Neural progenitor cell (in vitro differentiated cells): ENCODE measurements around the gene CCL13. TPM values are rescaled to one million over a fixed set of nuclear protein-coding genes. Genes with fewer than 3 reads are reported as not detected.

Source experiments
- DNase-seq: peaks from one replicate; pipeline ENCODE4 v3.0.0-alpha.2; 2016; ENCODE audit warnings: low spot score
- H2AFZ ChIP-seq: fragments of 200-600 bp; sonication (generic); replicated peaks from 2 replicates; pipeline ENCODE4 v1.6.1; 2016; ENCODE audit warnings: antibody characterized with exemption
- H3F3A ChIP-seq: fragments of 200-600 bp; sonication (generic); 2 replicates; pipeline ENCODE4 v1.6.1; 2016; ENCODE audit warnings: antibody characterized with exemption, low read depth
- H3K27ac ChIP-seq: fragments of 200-600 bp; sonication (generic); 2 replicates; pipeline ENCODE4 v1.5.1; 2016; ENCODE audit warnings: mild to moderate bottlenecking
- H3K27me3 ChIP-seq: fragments of 200-600 bp; sonication (generic); 2 replicates; pipeline ENCODE4 v1.6.1; 2016; ENCODE audit warnings: mild to moderate bottlenecking, moderate library complexity
- H3K36me3 ChIP-seq: fragments of 200-600 bp; sonication (generic); 2 replicates; pipeline ENCODE4 v1.5.1; 2016
- H3K4me1 ChIP-seq: fragments of 200-600 bp; sonication (generic); 2 replicates; pipeline ENCODE4 v1.6.1; 2016; ENCODE audit warnings: mixed run types
- H3K4me2 ChIP-seq: fragments of 200-600 bp; sonication (generic); 2 replicates; pipeline ENCODE4 v1.6.1; 2016
- H3K4me3 ChIP-seq: fragments of 200-600 bp; sonication (generic); 2 replicates; pipeline ENCODE4 v1.5.1; 2016
- H3K79me2 ChIP-seq: fragments of 200-600 bp; sonication (generic); 2 replicates; pipeline ENCODE4 v1.6.1; 2016; ENCODE audit warnings: low read depth
- H3K9ac ChIP-seq: fragments of 200-600 bp; sonication (generic); 2 replicates; pipeline ENCODE4 v1.6.1; 2016
- H3K9me3 ChIP-seq: fragments of 200-600 bp; sonication (generic); 2 replicates; pipeline ENCODE4 v1.5.1; 2016; ENCODE audit warnings: low read depth
- H4K20me1 ChIP-seq: fragments of 200-600 bp; sonication (generic); 2 replicates; pipeline ENCODE4 v1.6.1; 2016; ENCODE audit warnings: low read depth
- H3K27ac Mint-ChIP-seq: 3 replicates; pipeline ENCODE4 v1.8.0; 2021; ENCODE audit warnings: mixed read lengths
- H3K27me3 Mint-ChIP-seq: 2 replicates; pipeline ENCODE4 v1.8.0; 2022; ENCODE audit warnings: low read depth, mild to moderate bottlenecking, inconsistent platforms, moderate library complexity, mixed read lengths; ENCODE audit not compliant: insufficient read depth
- H3K36me3 Mint-ChIP-seq: 3 replicates; pipeline ENCODE4 v1.8.0; 2021; ENCODE audit warnings: mixed read lengths
- H3K4me1 Mint-ChIP-seq: 3 replicates; pipeline ENCODE4 v1.8.0; 2021; ENCODE audit warnings: mixed read lengths
- H3K4me3 Mint-ChIP-seq: 3 replicates; pipeline ENCODE4 v1.8.0; 2021; ENCODE audit warnings: mild to moderate bottlenecking, moderate library complexity, mixed read lengths
- H3K9me3 Mint-ChIP-seq: 3 replicates; pipeline ENCODE4 v1.8.0; 2020; ENCODE audit warnings: mixed read lengths
- EZH2 ChIP-seq: fragments of 200-600 bp; sonication (generic); IDR thresholded peaks from 2 replicates; pipeline ENCODE4 v1.6.1; 2017; ENCODE audit warnings: antibody characterized with exemption, mild to moderate bottlenecking, moderate library complexity
- EZH2phosphoT487 ChIP-seq: fragments of 200-600 bp; sonication (generic); IDR thresholded peaks from 2 replicates; pipeline ENCODE4 v1.6.1; 2017; ENCODE audit warnings: antibody characterized with exemption
- total RNA-seq: library from RNA; depleted of rRNA; stranded (reverse); fragments of >200 nt; gene quantifications from 2 replicates; pipeline ENCODE4 v1.2.3, GENCODE V29; 2015; ENCODE audit warnings: low replicate concordance
- TF ChIP-seq, protein P1 (sequence below): fragments of 200-600 bp; sonication (generic); IDR thresholded peaks from 2 replicates; pipeline ENCODE4 v1.5.1; 2017; ENCODE audit warnings: antibody characterized with exemption, mild to moderate bottlenecking

The CCL13 gene
- total RNA-seq, 1 donor from 2014 or later, result not detected

DNA sequence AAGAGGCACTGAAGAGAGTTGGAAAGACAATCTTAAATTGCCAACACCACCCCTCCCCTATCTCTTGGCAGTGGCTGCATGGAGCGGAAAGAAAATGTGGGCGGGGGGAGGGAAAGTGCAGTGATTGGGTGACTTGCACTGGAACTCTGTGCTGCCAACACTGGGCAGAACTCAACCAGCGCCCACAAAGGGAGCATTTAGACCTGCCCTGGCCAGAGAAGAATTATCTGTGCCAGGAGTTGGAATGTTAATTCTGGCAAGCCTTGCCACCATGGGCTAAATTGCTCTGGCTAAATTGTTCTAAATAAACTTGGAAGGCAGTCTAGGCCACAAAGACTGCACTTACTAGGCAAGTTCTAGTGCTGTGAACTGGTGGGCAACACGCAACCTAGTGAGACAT is 6.5 kb upstream of the CCL13 start:
- no peaks in the 10 kb centered on the region for H3K36me3 ChIP-seq
- no peak overlapping the region for H3K27ac ChIP-seq
- H3F3A ChIP-seq, result no peaks in the 10 kb centered on the region
- no peak overlapping the region for H3K4me3 Mint-ChIP-seq
- H3K36me3 Mint-ChIP-seq, result no peaks in the 10 kb centered on the region
- H3K27ac Mint-ChIP-seq, result no peak overlapping the region
- H3K27me3 ChIP-seq, result no peaks in the 10 kb centered on the region
- no peaks in the 10 kb centered on the region for H3K9me3 ChIP-seq
- no peaks in the 10 kb centered on the region for H3K79me2 ChIP-seq
- H3K4me3 ChIP-seq, result no peak overlapping the region
- H3K27me3 Mint-ChIP-seq, result peaks cover 8% of the 10 kb centered on the region
- no peak overlapping the region for H3K9ac ChIP-seq
- H3K4me2 ChIP-seq, result no peak overlapping the region
- H3K9me3 Mint-ChIP-seq, result peaks cover 7% of the 10 kb centered on the region
- no peaks in the 10 kb centered on the region for H4K20me1 ChIP-seq
- no peak for DNase-seq
- TF ChIP-seq, protein P1, sequence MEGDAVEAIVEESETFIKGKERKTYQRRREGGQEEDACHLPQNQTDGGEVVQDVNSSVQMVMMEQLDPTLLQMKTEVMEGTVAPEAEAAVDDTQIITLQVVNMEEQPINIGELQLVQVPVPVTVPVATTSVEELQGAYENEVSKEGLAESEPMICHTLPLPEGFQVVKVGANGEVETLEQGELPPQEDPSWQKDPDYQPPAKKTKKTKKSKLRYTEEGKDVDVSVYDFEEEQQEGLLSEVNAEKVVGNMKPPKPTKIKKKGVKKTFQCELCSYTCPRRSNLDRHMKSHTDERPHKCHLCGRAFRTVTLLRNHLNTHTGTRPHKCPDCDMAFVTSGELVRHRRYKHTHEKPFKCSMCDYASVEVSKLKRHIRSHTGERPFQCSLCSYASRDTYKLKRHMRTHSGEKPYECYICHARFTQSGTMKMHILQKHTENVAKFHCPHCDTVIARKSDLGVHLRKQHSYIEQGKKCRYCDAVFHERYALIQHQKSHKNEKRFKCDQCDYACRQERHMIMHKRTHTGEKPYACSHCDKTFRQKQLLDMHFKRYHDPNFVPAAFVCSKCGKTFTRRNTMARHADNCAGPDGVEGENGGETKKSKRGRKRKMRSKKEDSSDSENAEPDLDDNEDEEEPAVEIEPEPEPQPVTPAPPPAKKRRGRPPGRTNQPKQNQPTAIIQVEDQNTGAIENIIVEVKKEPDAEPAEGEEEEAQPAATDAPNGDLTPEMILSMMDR, result no peak
- no peak for TF ChIP-seq EZH2phosphoT487
- H2AFZ ChIP-seq, result no peak overlapping the region
- no peaks in the 10 kb centered on the region for H3K4me1 Mint-ChIP-seq
- H3K4me1 ChIP-seq, result no peaks in the 10 kb centered on the region

DNA sequence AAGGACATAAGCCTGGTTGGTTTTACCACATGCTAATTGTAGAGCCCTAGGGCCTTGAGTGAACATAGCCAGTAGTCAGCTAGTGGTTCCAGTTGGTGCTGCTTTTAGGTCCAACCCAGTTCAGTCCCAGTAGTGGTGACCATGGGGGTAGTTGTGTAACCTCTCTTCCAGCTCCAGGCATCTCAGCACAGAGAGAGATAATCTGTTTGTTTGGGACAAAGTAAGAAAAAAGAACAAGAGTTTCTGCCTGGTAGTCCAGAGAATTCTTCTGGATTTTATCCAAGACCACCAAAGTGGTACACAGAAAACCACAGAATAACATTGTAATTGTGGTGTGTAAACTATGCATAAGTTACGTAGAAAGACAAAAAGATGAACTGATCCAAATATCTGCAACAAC is 5.2 kb upstream of the CCL13 start:
- Mint-ChIP-seq H3K27me3 (peaks cover 8% of the 10 kb centered on the region), H3K4me1 (no peaks in the 10 kb centered on the region), H3K27ac (no peak overlapping the region), H3K9me3 (peaks cover 7% of the 10 kb centered on the region), H3K36me3 (no peaks in the 10 kb centered on the region), H3K4me3 (no peak overlapping the region)
- Histone ChIP-seq H3F3A (no peaks in the 10 kb centered on the region), H4K20me1 (no peaks in the 10 kb centered on the region), H3K79me2 (no peaks in the 10 kb centered on the region), H3K9me3 (no peaks in the 10 kb centered on the region), H3K4me1 (no peaks in the 10 kb centered on the region), H3K27ac (no peak overlapping the region), H3K4me3 (no peak overlapping the region), H3K27me3 (no peaks in the 10 kb centered on the region), H3K36me3 (no peaks in the 10 kb centered on the region), H3K4me2 (no peak overlapping the region), H3K9ac (no peak overlapping the region), H2AFZ (no peak overlapping the region)
- DNase-seq, result no peak
- TF ChIP-seq, protein P1, result no peak
- no peak for TF ChIP-seq EZH2
- no peak for TF ChIP-seq EZH2phosphoT487

DNA sequence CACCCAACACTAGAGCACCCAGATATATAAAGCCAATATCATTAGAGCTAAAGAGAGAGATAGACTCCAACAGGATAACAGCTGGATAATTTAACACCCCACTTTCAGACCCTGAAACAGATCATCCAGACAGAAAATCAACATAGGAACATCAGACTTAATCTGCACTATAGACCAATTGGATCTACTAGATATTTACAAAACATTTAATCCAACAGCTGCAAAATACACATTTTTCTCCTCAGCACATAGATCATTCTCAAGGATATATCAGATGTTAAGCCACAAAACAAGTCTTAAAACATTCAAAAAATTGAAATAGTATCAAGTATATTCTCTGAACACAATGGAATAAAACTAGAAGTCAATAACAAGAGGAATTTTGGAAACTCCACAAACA is 4.1 kb upstream of the CCL13 start:
- Histone ChIP-seq H2AFZ (no peak overlapping the region), H3K4me1 (no peaks in the 10 kb centered on the region), H3K9me3 (no peaks in the 10 kb centered on the region), H3K27me3 (no peaks in the 10 kb centered on the region), H3K79me2 (no peaks in the 10 kb centered on the region), H3K4me2 (no peak overlapping the region), H3K4me3 (no peak overlapping the region), H3K27ac (no peak overlapping the region), H3K36me3 (no peaks in the 10 kb centered on the region), H4K20me1 (no peaks in the 10 kb centered on the region), H3F3A (no peaks in the 10 kb centered on the region), H3K9ac (no peak overlapping the region)
- H3K4me1 Mint-ChIP-seq, result no peaks in the 10 kb centered on the region
- DNase-seq, result no peak
- TF ChIP-seq EZH2 (no peak), EZH2phosphoT487 (no peak)
- TF ChIP-seq, protein P1, result no peak
- H3K9me3 Mint-ChIP-seq, result peaks cover 7% of the 10 kb centered on the region
- peaks cover 8% of the 10 kb centered on the region for H3K27me3 Mint-ChIP-seq
- H3K4me3 Mint-ChIP-seq, result no peak overlapping the region
- H3K27ac Mint-ChIP-seq, result no peak overlapping the region
- no peaks in the 10 kb centered on the region for H3K36me3 Mint-ChIP-seq

DNA sequence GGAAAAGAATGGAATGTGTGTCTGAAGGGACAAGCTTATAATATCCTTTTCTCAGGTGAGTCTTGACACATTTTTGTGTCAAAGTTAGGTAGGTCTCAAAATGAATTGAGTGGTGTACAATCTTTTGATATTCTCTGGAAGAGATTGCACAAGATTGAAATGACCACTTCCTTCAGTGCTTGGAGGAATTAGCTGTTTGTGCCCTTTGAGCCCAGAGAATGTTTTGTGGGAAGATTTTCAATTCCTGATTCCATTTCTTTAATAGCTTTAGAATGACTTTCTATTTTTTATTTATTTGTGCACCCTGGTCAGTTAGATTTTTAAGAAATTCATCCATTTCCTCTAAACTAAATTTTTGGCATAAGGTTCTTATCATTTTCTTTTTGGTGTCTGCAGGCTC is 1.6 kb upstream of the CCL13 start:
- Histone ChIP-seq H3K36me3 (no peaks in the 10 kb centered on the region), H3K79me2 (no peaks in the 10 kb centered on the region), H2AFZ (no peak overlapping the region), H3K4me3 (no peak overlapping the region), H3K4me2 (no peak overlapping the region), H3K9ac (no peak overlapping the region), H3K9me3 (no peaks in the 10 kb centered on the region), H3F3A (no peaks in the 10 kb centered on the region), H3K4me1 (no peaks in the 10 kb centered on the region), H3K27me3 (no peaks in the 10 kb centered on the region), H4K20me1 (no peaks in the 10 kb centered on the region), H3K27ac (no peak overlapping the region)
- Mint-ChIP-seq H3K9me3 (peaks cover 7% of the 10 kb centered on the region), H3K27me3 (peaks cover 8% of the 10 kb centered on the region), H3K27ac (no peak overlapping the region), H3K4me3 (no peak overlapping the region), H3K36me3 (no peaks in the 10 kb centered on the region), H3K4me1 (no peaks in the 10 kb centered on the region)
- TF ChIP-seq, protein P1, result no peak
- TF ChIP-seq EZH2 (no peak), EZH2phosphoT487 (no peak)
- DNase-seq, result no peak
